A673 (cell line): ENCODE results near the gene MXRA5. TPM values are rescaled to one million over a fixed set of nuclear protein-coding genes. Genes with fewer than 3 reads are reported as not detected.
"Not testable (repeated sequence)": the region's sequence is repeated elsewhere in the genome, so short reads cannot be mapped to it uniquely, and the experiment has no call there.

ENCODE experiments used
- BruUV-seq: library from RNA; stranded (reverse); fragments of 400-500 nt; replicated peaks from 2 replicates; lab custom pipeline; 2021; lab: Mats Ljungman, UMichigan
- CTCF ChIA-PET: fragments of 300-600 bp; sonication (Branson Sonifier 250); formaldehyde crosslinking; loops from one replicate; lab custom pipeline; 2022; ENCODE audit warnings: antibody characterized with exemption; lab: Charles Lee
- POLR2A ChIA-PET: fragments of 300-600 bp; sonication (Branson Sonifier 250); formaldehyde crosslinking; loops from one replicate; lab custom pipeline; 2022; ENCODE audit warnings: antibody characterized with exemption; ENCODE audit not compliant: low non-redundant PET; lab: Charles Lee
- DNase-seq: peaks from one replicate; pipeline ENCODE4 v3.0.0-alpha.2; 2015; ENCODE audit warnings: low spot score
- H3K27ac ChIP-seq: fragments of 200-600 bp; sonication (generic); 2 replicates; pipeline ENCODE4 v1.5.1; 2016; ENCODE audit warnings: mixed run types, low read depth, mild to moderate bottlenecking, mixed read lengths, antibody characterized with exemption, low read length; ENCODE audit not compliant: poor library complexity, severe bottlenecking
- H3K27me3 ChIP-seq: fragments of 200-600 bp; sonication (generic); replicated peaks from 2 replicates; pipeline ENCODE4 v1.6.1; 2017; ENCODE audit warnings: mixed run types, low read depth, mild to moderate bottlenecking, mixed read lengths, antibody characterized with exemption, low read length; ENCODE audit not compliant: insufficient read depth, poor library complexity
- H3K36me3 ChIP-seq: fragments of 200-600 bp; sonication (generic); 2 replicates; pipeline ENCODE4 v1.6.1; 2016; ENCODE audit warnings: mixed run types, mild to moderate bottlenecking, mixed read lengths, antibody characterized with exemption, low read length; ENCODE audit not compliant: insufficient read depth, poor library complexity, severe bottlenecking
- H3K4me1 ChIP-seq: fragments of 200-600 bp; sonication (generic); 2 replicates; pipeline ENCODE4 v1.6.1; 2017; ENCODE audit warnings: mixed run types, mild to moderate bottlenecking, mixed read lengths, antibody characterized with exemption, low read length; ENCODE audit not compliant: insufficient read depth, poor library complexity, severe bottlenecking
- H3K4me3 ChIP-seq: fragments of 200-600 bp; sonication (generic); 2 replicates; pipeline ENCODE4 v1.5.1; 2016; ENCODE audit warnings: low read depth, mixed run types, mild to moderate bottlenecking, mixed read lengths, low read length; ENCODE audit not compliant: poor library complexity, severe bottlenecking
- H3K9me3 ChIP-seq: fragments of 200-600 bp; sonication (generic); 2 replicates; pipeline ENCODE4 v1.6.1; 2016; ENCODE audit warnings: mixed run types, low read depth, mild to moderate bottlenecking, mixed read lengths, antibody characterized with exemption, low read length; ENCODE audit not compliant: poor library complexity, severe bottlenecking
- EZH2 ChIP-seq: fragments of 200-600 bp; sonication (generic); IDR thresholded peaks from 2 replicates; pipeline ENCODE4 v1.6.1; 2017; ENCODE audit warnings: borderline replicate concordance, low read depth, mild to moderate bottlenecking, mixed read lengths, antibody characterized with exemption, low read length; ENCODE audit not compliant: poor library complexity, severe bottlenecking
- intact Hi-C: fragments of 100-400 bp; cut with micrococcal nuclease; formaldehyde crosslinking; loops from one replicate; pipeline ENCODE4 v1.10.0; 2022; ENCODE audit not compliant: unreplicated experiment
- total RNA-seq: library from RNA; stranded (reverse); gene quantifications from 2 replicates; pipeline ENCODE4 v1.2.3, GENCODE V29; 2021
- TF ChIP-seq, protein P1 (sequence below): fragments of 300-800, 200-600 bp; sonication (generic); conservative IDR thresholded peaks from 2 replicates; pipeline ENCODE4 v1.5.1; 2017; ENCODE audit warnings: low read depth, mild to moderate bottlenecking, antibody characterized with exemption, low read length, moderate library complexity, mixed read lengths

MXRA5 gene
- total RNA-seq, 1 experiment from 2014 or later: not detected

DNA sequence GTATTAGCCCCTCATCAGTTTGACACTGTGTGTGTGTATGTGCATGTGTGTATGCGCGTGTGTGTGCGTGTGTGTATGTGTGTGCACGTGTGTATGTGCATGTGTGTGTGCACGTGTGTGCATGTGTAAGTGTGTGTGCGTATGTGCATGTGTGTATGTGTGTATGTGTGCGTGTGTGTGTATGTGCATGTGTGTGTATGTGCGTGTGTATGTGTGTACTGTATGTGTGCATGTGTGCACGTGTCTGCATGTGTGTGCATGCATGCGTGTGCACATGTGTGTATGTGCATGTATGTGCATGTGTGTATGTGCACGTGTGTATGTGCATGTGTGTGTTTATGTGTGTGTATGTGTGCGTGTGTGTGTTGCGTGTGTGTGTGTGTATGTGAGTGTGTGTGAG, 31.1 kb upstream of the MXRA5 start:
- no peak for DNase-seq
- CTCF ChIA-PET: no interaction called here
- POLR2A ChIA-PET: no interaction called here
- intact Hi-C loops: no loop called here
- Histone ChIP-seq H3K36me3 (no peaks in the 10 kb centered on the region), H3K4me3 (no peak overlapping the region), H3K27me3 (no peaks in the 10 kb centered on the region), H3K9me3 (no peaks in the 10 kb centered on the region), H3K4me1 (no peaks in the 10 kb centered on the region), H3K27ac (no peak overlapping the region)
- TF ChIP-seq EZH2: no peak
- TF ChIP-seq, protein P1, sequence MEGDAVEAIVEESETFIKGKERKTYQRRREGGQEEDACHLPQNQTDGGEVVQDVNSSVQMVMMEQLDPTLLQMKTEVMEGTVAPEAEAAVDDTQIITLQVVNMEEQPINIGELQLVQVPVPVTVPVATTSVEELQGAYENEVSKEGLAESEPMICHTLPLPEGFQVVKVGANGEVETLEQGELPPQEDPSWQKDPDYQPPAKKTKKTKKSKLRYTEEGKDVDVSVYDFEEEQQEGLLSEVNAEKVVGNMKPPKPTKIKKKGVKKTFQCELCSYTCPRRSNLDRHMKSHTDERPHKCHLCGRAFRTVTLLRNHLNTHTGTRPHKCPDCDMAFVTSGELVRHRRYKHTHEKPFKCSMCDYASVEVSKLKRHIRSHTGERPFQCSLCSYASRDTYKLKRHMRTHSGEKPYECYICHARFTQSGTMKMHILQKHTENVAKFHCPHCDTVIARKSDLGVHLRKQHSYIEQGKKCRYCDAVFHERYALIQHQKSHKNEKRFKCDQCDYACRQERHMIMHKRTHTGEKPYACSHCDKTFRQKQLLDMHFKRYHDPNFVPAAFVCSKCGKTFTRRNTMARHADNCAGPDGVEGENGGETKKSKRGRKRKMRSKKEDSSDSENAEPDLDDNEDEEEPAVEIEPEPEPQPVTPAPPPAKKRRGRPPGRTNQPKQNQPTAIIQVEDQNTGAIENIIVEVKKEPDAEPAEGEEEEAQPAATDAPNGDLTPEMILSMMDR: no peak
- no TSS peak for BruUV-seq

GRCh38 chrX:3375878-3376508, 29.5 kb upstream of the MXRA5 start:
- H3K36me3 ChIP-seq, BruUV-seq, H3K9me3 ChIP-seq, H3K4me1 ChIP-seq, H3K4me3 ChIP-seq, CTCF ChIA-PET, DNase-seq, POLR2A ChIA-PET, H3K27me3 ChIP-seq, H3K27ac ChIP-seq, intact Hi-C loops: not testable (repeated sequence)

DNA sequence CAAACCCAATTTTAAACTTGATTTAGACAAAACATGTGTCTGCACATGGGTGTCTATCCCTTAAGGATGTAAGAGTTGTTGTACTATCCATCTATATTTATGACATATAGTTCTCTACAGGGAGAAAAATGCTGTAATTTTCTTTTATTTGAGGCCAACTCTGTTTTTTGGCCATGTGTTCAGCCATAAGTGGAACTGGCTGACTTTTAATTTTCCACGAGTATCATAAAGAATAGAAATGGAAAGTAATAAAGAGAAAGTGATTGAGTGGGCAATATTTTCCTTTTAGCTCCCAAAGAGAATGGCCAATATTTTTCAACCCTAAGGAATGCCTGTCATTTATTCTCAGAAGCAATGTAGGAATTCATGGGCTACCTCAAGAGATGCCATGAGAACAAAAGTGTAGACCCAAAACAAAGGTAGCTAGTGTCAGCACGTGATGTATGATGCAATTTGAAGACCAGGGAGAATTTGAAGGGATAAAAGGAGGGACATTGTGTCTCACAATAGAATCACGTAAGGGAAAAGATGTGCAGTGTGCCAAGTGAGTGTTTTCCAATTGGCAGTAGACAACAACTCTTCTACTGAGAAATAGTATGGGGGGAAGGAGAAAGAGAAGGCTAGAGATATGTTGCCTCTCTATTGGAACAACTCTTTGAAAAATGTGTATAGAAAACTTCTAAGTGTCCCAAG, 27.8 kb upstream of the MXRA5 start:
- Histone ChIP-seq H3K27ac (no peak overlapping the region), H3K4me1 (no peaks in the 10 kb centered on the region), H3K36me3 (no peaks in the 10 kb centered on the region), H3K4me3 (no peak overlapping the region), H3K9me3 (no peaks in the 10 kb centered on the region), H3K27me3 (no peaks in the 10 kb centered on the region)
- no peak for TF ChIP-seq EZH2
- TF ChIP-seq, protein P1: no peak
- POLR2A ChIA-PET: no interaction called here
- intact Hi-C loops: no loop called here
- no peak for DNase-seq
- no TSS peak for BruUV-seq
- CTCF ChIA-PET: no interaction called here

DNA sequence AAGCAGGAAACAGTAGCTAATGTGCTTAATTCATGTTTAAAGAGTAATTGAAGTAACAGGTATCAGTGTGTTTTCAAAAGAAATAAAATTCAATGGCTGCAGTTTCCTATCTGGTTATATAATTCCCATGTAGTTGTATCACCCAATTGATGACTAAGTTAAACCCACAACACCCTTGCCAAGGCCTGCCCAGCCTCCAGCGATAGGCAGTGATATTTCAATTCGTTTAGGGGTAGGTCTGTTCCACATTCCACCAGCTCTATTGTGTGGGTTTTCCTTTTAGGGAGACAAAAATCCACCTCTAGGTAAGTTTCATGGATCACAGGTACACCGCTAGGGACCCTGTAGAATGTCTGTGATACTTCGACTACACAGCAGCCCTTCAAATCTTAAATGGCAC, 24.7 kb upstream of the MXRA5 start:
- TF ChIP-seq, protein P1: no peak
- TF ChIP-seq EZH2: no peak
- no peak for DNase-seq
- no peaks in the 10 kb centered on the region for H3K27me3 ChIP-seq
- H3K4me3 ChIP-seq: no peak overlapping the region
- no peaks in the 10 kb centered on the region for H3K4me1 ChIP-seq
- ChIA-PET CTCF (no interaction called here), POLR2A (no interaction called here)
- BruUV-seq: no TSS peak
- intact Hi-C loops: no loop called here
- H3K36me3 ChIP-seq: no peaks in the 10 kb centered on the region
- no peak overlapping the region for H3K27ac ChIP-seq
- H3K9me3 ChIP-seq: no peaks in the 10 kb centered on the region
